CD14-positive monocyte (primary cell): Measurements from ENCODE around the gene P2RX5. TPM values are rescaled to one million over a fixed set of nuclear protein-coding genes. Genes with fewer than 3 reads are reported as not detected.

Source experiments
- DNase-seq, 3 donors: peaks; one replicate each; pipeline ENCODE4 v3.0.0-alpha.2; 2011 to 2022
- H2AFZ ChIP-seq: 2 replicates; pipeline ENCODE4 v1.6.0; 2012; ENCODE audit warnings: mild to moderate bottlenecking, low read depth, low read length, inconsistent platforms; ENCODE audit not compliant: insufficient read depth, poor library complexity, severe bottlenecking
- H3K27ac ChIP-seq, 2 donors: 1 replicate in 1 of 2; 2 replicates in 1 of 2; pipeline ENCODE4 v1.5.1; 2012 to 2013; ENCODE audit warnings: low read length in 2 of 2, control low read depth in 1 of 2, inconsistent platforms in 1 of 2, low read depth in 1 of 2, mild to moderate bottlenecking in 1 of 2
- H3K27me3 ChIP-seq, 2 donors: one replicate each; pipeline versions ENCODE4 v1.6.0 to v1.6.1; 2011 to 2013; ENCODE audit warnings: low read length in 2 of 2; ENCODE audit not compliant: control insufficient read depth in 2 of 2, insufficient read depth in 2 of 2
- H3K36me3 ChIP-seq, 2 donors: replicated peaks in 1 of 2; 1 replicate in 1 of 2; 2 replicates in 1 of 2; pipeline versions ENCODE4 v1.5.1 to v1.6.1; 2012 to 2013; ENCODE audit warnings: low read length in 2 of 2, control low read depth in 1 of 2, inconsistent platforms in 1 of 2, mild to moderate bottlenecking in 1 of 2; ENCODE audit not compliant: insufficient read depth in 2 of 2, control insufficient read depth in 1 of 2
- H3K4me1 ChIP-seq, 2 donors: 1 replicate in 1 of 2; 2 replicates in 1 of 2; pipeline versions ENCODE4 v1.5.1 to v1.6.1; 2012 to 2013; ENCODE audit warnings: low read length in 2 of 2, control low read depth in 1 of 2, inconsistent platforms in 1 of 2, mild to moderate bottlenecking in 1 of 2, moderate library complexity in 1 of 2; ENCODE audit not compliant: insufficient read depth in 2 of 2, control insufficient read depth in 1 of 2
- H3K4me2 ChIP-seq: replicated peaks from 2 replicates; pipeline ENCODE3; 2012; ENCODE audit warnings: low read length, moderate library complexity, mild to moderate bottlenecking; ENCODE audit not compliant: poor library complexity, severe bottlenecking; ENCODE audit errors: extremely low read depth
- H3K4me3 ChIP-seq, 3 experiments: fragments of 200-600 bp in 1 of 3; sonication (generic) in 1 of 3; replicated peaks in 1 of 3; 1 replicate in 2 of 3; 2 replicates in 1 of 3; pipeline ENCODE4 v1.5.1; 2011 to 2013; ENCODE audit warnings: low read length in 3 of 3, mild to moderate bottlenecking in 3 of 3, control low read depth in 2 of 3, low read depth in 2 of 3, inconsistent platforms in 1 of 3, moderate library complexity in 1 of 3
- H3K79me2 ChIP-seq: 2 replicates; pipeline ENCODE4 v1.6.0; 2012; ENCODE audit warnings: mild to moderate bottlenecking, control low read depth, inconsistent platforms, low read length, moderate library complexity; ENCODE audit not compliant: insufficient read depth
- H3K9ac ChIP-seq: 2 replicates; pipeline ENCODE4 v1.6.0; 2017; ENCODE audit warnings: low read length, mild to moderate bottlenecking; ENCODE audit not compliant: insufficient read depth, poor library complexity, severe bottlenecking
- H3K9me3 ChIP-seq, 2 donors: replicated peaks in 1 of 2; 1 replicate in 1 of 2; 2 replicates in 1 of 2; pipeline versions ENCODE4 v1.5.1 to v1.6.1; 2012 to 2013; ENCODE audit warnings: low read length in 2 of 2, control low read depth in 1 of 2; ENCODE audit not compliant: control insufficient read depth in 1 of 2, insufficient read depth in 1 of 2
- H4K20me1 ChIP-seq: 2 replicates; pipeline ENCODE4 v1.6.0; 2012; ENCODE audit warnings: mild to moderate bottlenecking, low read length, control low read depth, moderate library complexity; ENCODE audit not compliant: insufficient read depth
- H3K27ac Mint-ChIP-seq, 7 donors: one replicate each; pipeline ENCODE4 v1.8.0; 2020; ENCODE audit warnings: mild to moderate bottlenecking in 7 of 7, mixed read lengths in 7 of 7, moderate library complexity in 6 of 7, inconsistent platforms in 2 of 7
- H3K27me3 Mint-ChIP-seq, 3 donors: one replicate each; pipeline ENCODE4 v1.8.0; 2021 to 2022; ENCODE audit warnings: low read depth in 3 of 3, mild to moderate bottlenecking in 3 of 3, mixed read lengths in 3 of 3, moderate library complexity in 3 of 3, inconsistent platforms in 1 of 3
- H3K36me3 Mint-ChIP-seq, 2 donors: one replicate each; pipeline ENCODE4 v1.8.0; 2020; ENCODE audit warnings: mixed read lengths in 2 of 2, inconsistent platforms in 1 of 2, mild to moderate bottlenecking in 1 of 2
- H3K4me1 Mint-ChIP-seq: one replicate; pipeline ENCODE4 v1.8.0; 2020; ENCODE audit warnings: mild to moderate bottlenecking, mixed read lengths
- H3K4me3 Mint-ChIP-seq, 2 donors: one replicate each; pipeline ENCODE4 v1.8.0; 2020; ENCODE audit warnings: mild to moderate bottlenecking in 2 of 2, mixed read lengths in 2 of 2, moderate library complexity in 1 of 2
- H3K9me3 Mint-ChIP-seq, 7 donors: one replicate each; pipeline ENCODE4 v1.8.0; 2020 to 2022; ENCODE audit warnings: mixed read lengths in 7 of 7, mild to moderate bottlenecking in 6 of 7, moderate library complexity in 6 of 7, inconsistent platforms in 2 of 7
- WGBS: methylation state at CpG from one replicate; pipeline ENCODE4 v1.1.5; 2013; ENCODE audit warnings: missing lambda C conversion rate; ENCODE audit not compliant: insufficient coverage; 5-methylcytosine and 5-hydroxymethylcytosine counted together
- intact Hi-C, 2 donors: fragments of 100-400 bp; cut with micrococcal nuclease; formaldehyde crosslinking; loops; one replicate each; pipeline versions ENCODE4 v1.15.0 to v1.15.1; 2023
- polyA minus RNA-seq: library from RNA; depleted of rRNA, polyadenylated mRNA; stranded (reverse); fragments of >200 nt; gene quantifications from 2 replicates; pipeline ENCODE4 v1.2.3, GENCODE V29; 2012
- polyA plus RNA-seq, 3 donors: library from polyadenylated mRNA; depleted of rRNA in 1 of 3; unstranded in 2 of 3; stranded (reverse) in 1 of 3; fragments of 300-500 nt in 2 of 3; fragments of >200 nt in 1 of 3; fragmentation: Illumina TruSeq in 2 of 3; gene quantifications; 1 replicate in 2 of 3; 2 replicates in 1 of 3; pipeline ENCODE4 v1.2.3, GENCODE V29; 2012 to 2021
- total RNA-seq, 12 experiments: library from RNA in 1 of 12; stranded (reverse) in 1 of 12; fragments of 120-200 nt in 1 of 12; gene quantifications; one replicate each; pipeline ENCODE4 v1.2.4 and lab custom pipeline; 2013 to 2026; ENCODE audit warnings: mixed read lengths in 6 of 12, inconsistent platforms in 1 of 12
- TF ChIP-seq, protein P1 (sequence below): fragments of 200-600 bp; IDR thresholded peaks from one replicate; pipeline ENCODE4 v1.8.0; 2022; ENCODE audit warnings: antibody characterized with exemption, mild to moderate bottlenecking

Gene P2RX5, protein sequence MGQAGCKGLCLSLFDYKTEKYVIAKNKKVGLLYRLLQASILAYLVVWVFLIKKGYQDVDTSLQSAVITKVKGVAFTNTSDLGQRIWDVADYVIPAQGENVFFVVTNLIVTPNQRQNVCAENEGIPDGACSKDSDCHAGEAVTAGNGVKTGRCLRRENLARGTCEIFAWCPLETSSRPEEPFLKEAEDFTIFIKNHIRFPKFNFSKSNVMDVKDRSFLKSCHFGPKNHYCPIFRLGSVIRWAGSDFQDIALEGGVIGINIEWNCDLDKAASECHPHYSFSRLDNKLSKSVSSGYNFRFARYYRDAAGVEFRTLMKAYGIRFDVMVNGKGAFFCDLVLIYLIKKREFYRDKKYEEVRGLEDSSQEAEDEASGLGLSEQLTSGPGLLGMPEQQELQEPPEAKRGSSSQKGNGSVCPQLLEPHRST
- 8.0 TPM for total RNA-seq (2013)
- polyA plus RNA-seq, result 1 to 10 TPM in 2 of 3 donors, under 1 TPM in 1; 0.64 to 8.8 (median 3.4) TPM
- 3.3 and 5.7 TPM in 2 replicates for polyA minus RNA-seq
- total RNA-seq (lab: John Stamatoyannopoulos, UW), result 0 to 1.4 (median 0.70) reads per million in 11 experiments

DNA sequence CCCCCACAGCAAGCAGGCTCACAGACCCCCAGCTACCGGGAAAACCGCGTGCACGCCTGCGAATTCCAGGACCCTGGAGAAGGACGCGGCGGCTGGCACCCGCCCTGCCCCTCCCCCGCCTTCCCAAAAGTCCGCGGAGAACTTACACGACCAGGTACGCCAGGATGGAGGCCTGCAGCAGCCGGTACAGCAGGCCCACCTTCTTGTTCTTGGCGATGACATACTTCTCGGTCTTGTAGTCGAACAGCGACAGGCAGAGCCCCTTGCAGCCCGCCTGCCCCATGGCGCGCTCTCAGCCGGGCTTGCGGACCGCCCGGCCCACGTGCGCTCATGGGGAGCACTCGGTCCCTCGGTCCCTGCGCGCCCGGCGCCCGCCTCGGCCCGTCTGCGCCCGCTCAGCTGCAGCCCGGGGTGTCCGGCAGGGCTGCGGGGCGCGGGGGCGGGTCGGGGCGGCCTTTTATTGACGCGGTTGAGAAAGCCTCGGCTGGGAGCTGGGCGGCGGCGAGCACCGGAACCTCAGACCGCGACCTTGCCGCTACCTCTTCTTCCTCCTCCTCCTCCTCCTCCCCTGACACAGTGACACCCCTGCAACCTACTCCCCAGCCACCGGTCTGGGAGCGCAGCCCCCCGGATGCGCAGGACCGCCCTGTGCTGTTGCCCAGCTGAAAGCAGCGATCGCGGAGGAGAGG is at the start of gene P2RX5:
P2RX5 (minus strand) TSS at position 433 of the 689 bp plus-strand sequence; CDS start at position 283, 150 bp downstream.
- Histone ChIP-seq H3K36me3 (no peaks in the 10 kb centered on the region), H3K9ac (peak within 1 kb of the TSS; percentile 58), H3K27me3 (peaks cover 0 to 15% of the 10 kb centered on the region in 2 donors), H4K20me1 (no peaks in the 10 kb centered on the region), H3K4me1 (peaks cover 16 to 23% of the 10 kb centered on the region in 2 donors), H3K79me2 (no peaks in the 10 kb centered on the region), H3K4me3 (peak within 1 kb of the TSS; percentile 55 to 84 (median 65)), H3K27ac (no peak within 1 kb of the TSS), H3K9me3 (peaks cover 0 to 9% of the 10 kb centered on the region in 2 donors), H3K4me2 (peak within 1 kb of the TSS; percentile 96), H2AFZ (peak within 1 kb of the TSS; percentile 93)
- Mint-ChIP-seq H3K4me3 (peak within 1 kb of the TSS; percentile 99), H3K9me3 (peaks cover 0 to 18% (median 8%) of the 10 kb centered on the region in 7 donors), H3K27me3 (peaks cover 17 to 32% (median 31%) of the 10 kb centered on the region in 3 donors), H3K27ac (peak within 1 kb of the TSS in 5 of 7 donors; percentile 37 to 88 (median 65)), H3K36me3 (peaks cover 0 to 1% of the 10 kb centered on the region in 2 donors), H3K4me1 (peaks cover 20% of the 10 kb centered on the region)
- under 1% methylated on average over 57 of the region's 65 CpGs for WGBS
- TF ChIP-seq, protein P1, sequence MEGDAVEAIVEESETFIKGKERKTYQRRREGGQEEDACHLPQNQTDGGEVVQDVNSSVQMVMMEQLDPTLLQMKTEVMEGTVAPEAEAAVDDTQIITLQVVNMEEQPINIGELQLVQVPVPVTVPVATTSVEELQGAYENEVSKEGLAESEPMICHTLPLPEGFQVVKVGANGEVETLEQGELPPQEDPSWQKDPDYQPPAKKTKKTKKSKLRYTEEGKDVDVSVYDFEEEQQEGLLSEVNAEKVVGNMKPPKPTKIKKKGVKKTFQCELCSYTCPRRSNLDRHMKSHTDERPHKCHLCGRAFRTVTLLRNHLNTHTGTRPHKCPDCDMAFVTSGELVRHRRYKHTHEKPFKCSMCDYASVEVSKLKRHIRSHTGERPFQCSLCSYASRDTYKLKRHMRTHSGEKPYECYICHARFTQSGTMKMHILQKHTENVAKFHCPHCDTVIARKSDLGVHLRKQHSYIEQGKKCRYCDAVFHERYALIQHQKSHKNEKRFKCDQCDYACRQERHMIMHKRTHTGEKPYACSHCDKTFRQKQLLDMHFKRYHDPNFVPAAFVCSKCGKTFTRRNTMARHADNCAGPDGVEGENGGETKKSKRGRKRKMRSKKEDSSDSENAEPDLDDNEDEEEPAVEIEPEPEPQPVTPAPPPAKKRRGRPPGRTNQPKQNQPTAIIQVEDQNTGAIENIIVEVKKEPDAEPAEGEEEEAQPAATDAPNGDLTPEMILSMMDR, result no peak
- intact Hi-C loops, result no loop called here
- DNase-seq, result peak; percentile 17 to 25 (median 22)

DNA sequence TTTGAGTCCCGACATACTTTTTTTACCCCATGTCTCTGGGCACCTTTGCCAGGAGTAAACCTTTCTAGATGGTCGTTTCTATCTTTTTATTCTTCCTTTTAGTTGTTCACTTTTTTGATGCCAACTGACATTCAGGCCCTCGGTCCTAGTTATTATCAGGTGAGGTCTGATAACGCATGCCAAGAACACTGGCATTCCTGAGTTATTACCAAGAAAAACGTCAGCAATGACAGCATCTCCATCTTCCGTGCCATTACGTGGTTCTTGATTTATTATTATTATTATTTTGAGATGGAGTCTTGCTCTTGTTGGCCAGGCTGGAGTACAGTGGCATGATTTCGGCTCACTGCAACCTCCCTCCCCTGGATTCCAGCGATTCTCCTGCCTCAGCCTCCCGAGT is 49.1 kb upstream of the P2RX5 start:
- H3K9ac ChIP-seq, result no peak overlapping the region
- no peaks in the 10 kb centered on the region for H3K27me3 ChIP-seq
- no peak overlapping the region for H3K4me3 Mint-ChIP-seq
- no peak for DNase-seq
- 97% methylated on average over 5 of the region's 10 CpGs for WGBS
- no peaks in the 10 kb centered on the region for H3K9me3 ChIP-seq
- no peak overlapping the region for H2AFZ ChIP-seq
- no peak overlapping the region for H3K4me3 ChIP-seq
- no peak overlapping the region for H3K27ac ChIP-seq
- H4K20me1 ChIP-seq, result no peaks in the 10 kb centered on the region
- H3K36me3 Mint-ChIP-seq, result no peaks in the 10 kb centered on the region
- peaks cover 25% of the 10 kb centered on the region for H3K4me1 Mint-ChIP-seq
- intact Hi-C loops, result no loop called here
- H3K4me1 ChIP-seq, result peaks cover 17 to 18% of the 10 kb centered on the region in 2 donors
- H3K36me3 ChIP-seq, result no peaks in the 10 kb centered on the region
- H3K9me3 Mint-ChIP-seq, result peaks cover 0 to 7% (median 4%) of the 10 kb centered on the region in 7 donors
- H3K79me2 ChIP-seq, result no peaks in the 10 kb centered on the region
- H3K27me3 Mint-ChIP-seq, result peaks cover 0 to 6% (median 4%) of the 10 kb centered on the region in 3 donors
- no peak overlapping the region for H3K27ac Mint-ChIP-seq
- H3K4me2 ChIP-seq, result no peak overlapping the region
- TF ChIP-seq, protein P1, result no peak
